ENCODE measurements around the gene SRP19. TPM values are rescaled to one million over a fixed set of nuclear protein-coding genes. Genes with fewer than 3 reads are reported as not detected.

SRP19 gene
- total RNA-seq, 6 experiments from 2014 or later = 53.8 to 69.5 (median 58.9) TPM

DNA sequence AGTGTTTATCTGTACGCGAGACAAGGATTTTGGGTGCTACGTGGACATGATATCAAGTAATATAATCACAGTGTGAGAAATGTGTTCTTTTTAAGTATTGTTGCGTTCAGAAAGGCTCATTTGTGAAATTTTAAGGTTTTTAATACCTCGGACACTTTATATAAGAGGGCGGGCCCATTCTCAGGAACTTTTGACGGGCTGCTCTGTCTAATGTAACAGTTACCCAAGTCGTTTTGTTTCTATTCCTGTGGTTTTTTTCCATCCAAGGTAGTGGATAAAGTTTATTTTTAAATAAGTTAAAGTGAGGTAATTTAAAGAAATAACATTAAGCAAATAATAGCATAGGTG is 525 bp downstream of the SRP19 start:
- peaks cover 5% of the 10 kb centered on the region for H3K9me3 Mint-ChIP-seq
- H3K36me3 Mint-ChIP-seq (ENCODE audit: low read depth) = peaks cover 29% of the 10 kb centered on the region
- DNase-seq = no peak
- peak overlapping the region; percentile 97 for H3K27ac Mint-ChIP-seq
- H3K27me3 Mint-ChIP-seq (ENCODE audit: insufficient read depth) = no peaks in the 10 kb centered on the region
- H3K4me3 Mint-ChIP-seq = peak overlapping the region; percentile 98
- peaks cover 26% of the 10 kb centered on the region for H3K4me1 Mint-ChIP-seq (ENCODE audit: low read depth)
- TF ChIP-seq, protein P1, sequence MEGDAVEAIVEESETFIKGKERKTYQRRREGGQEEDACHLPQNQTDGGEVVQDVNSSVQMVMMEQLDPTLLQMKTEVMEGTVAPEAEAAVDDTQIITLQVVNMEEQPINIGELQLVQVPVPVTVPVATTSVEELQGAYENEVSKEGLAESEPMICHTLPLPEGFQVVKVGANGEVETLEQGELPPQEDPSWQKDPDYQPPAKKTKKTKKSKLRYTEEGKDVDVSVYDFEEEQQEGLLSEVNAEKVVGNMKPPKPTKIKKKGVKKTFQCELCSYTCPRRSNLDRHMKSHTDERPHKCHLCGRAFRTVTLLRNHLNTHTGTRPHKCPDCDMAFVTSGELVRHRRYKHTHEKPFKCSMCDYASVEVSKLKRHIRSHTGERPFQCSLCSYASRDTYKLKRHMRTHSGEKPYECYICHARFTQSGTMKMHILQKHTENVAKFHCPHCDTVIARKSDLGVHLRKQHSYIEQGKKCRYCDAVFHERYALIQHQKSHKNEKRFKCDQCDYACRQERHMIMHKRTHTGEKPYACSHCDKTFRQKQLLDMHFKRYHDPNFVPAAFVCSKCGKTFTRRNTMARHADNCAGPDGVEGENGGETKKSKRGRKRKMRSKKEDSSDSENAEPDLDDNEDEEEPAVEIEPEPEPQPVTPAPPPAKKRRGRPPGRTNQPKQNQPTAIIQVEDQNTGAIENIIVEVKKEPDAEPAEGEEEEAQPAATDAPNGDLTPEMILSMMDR (IDR thresholded peaks at IDR 0.05) = no peak

DNA sequence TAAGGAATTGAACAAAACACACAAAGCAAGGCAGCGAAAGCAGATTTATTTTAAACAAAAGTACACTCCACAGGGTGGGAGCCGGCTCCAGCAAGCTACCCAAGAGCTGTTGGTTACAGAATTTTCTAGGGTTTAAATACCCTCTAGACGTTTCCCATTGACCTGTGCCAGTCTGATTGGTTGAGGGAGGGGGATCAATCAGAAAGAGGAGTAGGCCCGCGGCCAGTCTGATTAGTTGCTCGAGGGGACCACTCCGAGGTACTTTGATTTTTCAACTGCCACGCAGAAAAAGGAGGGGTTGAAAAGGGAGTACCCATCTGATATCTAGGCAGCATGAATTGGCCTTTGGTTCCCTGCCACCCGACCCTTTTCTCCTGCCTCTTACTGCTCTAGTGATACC is 998 bp downstream of the SRP19 start:
- Mint-ChIP-seq H3K4me1 (ENCODE audit: low read depth) (peaks cover 26% of the 10 kb centered on the region), H3K27ac (peak overlapping the region; percentile 97), H3K4me3 (peak overlapping the region; percentile 98), H3K36me3 (ENCODE audit: low read depth) (peaks cover 34% of the 10 kb centered on the region), H3K9me3 (peaks cover 5% of the 10 kb centered on the region), H3K27me3 (ENCODE audit: insufficient read depth) (no peaks in the 10 kb centered on the region)
- TF ChIP-seq, protein P1 (IDR thresholded peaks at IDR 0.05) = no peak
- DNase-seq = no peak

DNA sequence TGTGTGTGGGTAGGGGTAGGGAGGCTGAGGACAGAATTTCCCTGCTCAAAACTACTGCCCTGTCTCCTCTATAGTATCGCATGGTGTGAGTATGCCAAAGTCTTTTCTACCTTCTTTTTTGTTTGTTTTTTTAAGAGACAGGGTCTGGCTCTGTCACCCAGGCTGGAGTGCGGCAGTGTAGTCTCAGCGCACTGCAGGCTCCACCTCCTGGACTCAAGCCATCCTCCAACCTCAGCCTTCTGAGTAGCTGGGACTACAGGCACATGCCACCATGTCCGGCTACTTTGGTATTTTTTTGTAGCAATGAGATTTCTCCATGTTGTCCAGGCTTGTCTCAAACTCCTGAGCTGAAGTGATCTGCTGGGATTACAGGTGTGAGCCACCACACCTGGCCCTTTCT is 2.5 kb downstream of the SRP19 start:
- peaks cover 36% of the 10 kb centered on the region for H3K36me3 Mint-ChIP-seq (ENCODE audit: low read depth)
- peaks cover 5% of the 10 kb centered on the region for H3K9me3 Mint-ChIP-seq
- H3K4me3 Mint-ChIP-seq = peak overlapping the region; percentile 98; the same call in 1 of the 2 replicates
- no peak overlapping the region for H3K27ac Mint-ChIP-seq
- no peak for DNase-seq
- TF ChIP-seq, protein P1 (IDR thresholded peaks at IDR 0.05) = no peak
- H3K27me3 Mint-ChIP-seq (ENCODE audit: insufficient read depth) = no peaks in the 10 kb centered on the region
- H3K4me1 Mint-ChIP-seq (ENCODE audit: low read depth) = peaks cover 26% of the 10 kb centered on the region

DNA sequence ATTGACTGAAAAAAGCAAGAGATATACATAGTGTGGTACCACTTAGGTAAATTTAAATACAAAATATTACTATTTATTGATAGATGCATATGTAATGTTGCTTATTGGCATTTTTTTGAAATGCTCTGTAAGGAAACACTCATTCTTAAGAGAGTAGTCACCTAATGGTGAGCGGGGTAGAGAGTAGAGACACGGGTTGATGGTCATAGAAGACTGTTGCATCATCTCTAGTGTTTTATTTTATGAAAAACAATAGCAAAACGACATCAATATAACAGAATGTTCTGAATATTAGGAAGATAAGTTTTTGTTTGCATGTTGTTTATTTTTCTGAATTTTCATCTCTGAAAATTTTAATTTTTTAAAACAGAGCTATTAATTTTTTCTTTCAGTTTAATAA is 4.0 kb downstream of the SRP19 start:
- Mint-ChIP-seq H3K27me3 (ENCODE audit: insufficient read depth) (no peaks in the 10 kb centered on the region), H3K36me3 (ENCODE audit: low read depth) (peaks cover 50% of the 10 kb centered on the region), H3K9me3 (peaks cover 5% of the 10 kb centered on the region), H3K27ac (no peak overlapping the region), H3K4me3 (no peak overlapping the region), H3K4me1 (ENCODE audit: low read depth) (peaks cover 26% of the 10 kb centered on the region)
- TF ChIP-seq, protein P1 (IDR thresholded peaks at IDR 0.05) = no peak
- no peak for DNase-seq

DNA sequence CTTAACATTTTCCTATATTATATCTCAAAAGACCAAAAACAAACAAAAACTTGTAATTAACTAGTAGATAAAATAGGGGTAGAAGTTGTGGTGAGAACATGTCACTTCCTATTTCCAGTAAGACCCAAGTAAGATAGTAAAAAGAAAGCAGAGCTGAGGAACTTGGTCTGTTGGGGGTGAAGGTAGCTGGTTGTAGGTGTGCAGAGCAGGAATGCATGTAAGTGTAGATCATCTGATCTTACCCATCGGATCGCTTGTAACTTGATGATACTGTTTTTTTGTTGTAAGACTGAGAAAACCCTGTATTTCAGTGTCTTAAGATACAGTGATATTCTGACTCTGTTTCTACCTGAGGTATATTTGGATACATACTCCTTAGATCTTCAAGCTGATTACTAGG is 5.7 kb downstream of the SRP19 start:
- no peak overlapping the region; the same call in 1 of the 2 replicates for H3K27ac Mint-ChIP-seq
- TF ChIP-seq, protein P1 (IDR thresholded peaks at IDR 0.05) = no peak
- peaks cover 19% of the 10 kb centered on the region for H3K4me1 Mint-ChIP-seq (ENCODE audit: low read depth)
- no peak overlapping the region for H3K4me3 Mint-ChIP-seq
- no peak for DNase-seq
- H3K9me3 Mint-ChIP-seq = no peaks in the 10 kb centered on the region
- no peaks in the 10 kb centered on the region; the same call in 1 of the 2 replicates for H3K27me3 Mint-ChIP-seq (ENCODE audit: insufficient read depth)
- peaks cover 44% of the 10 kb centered on the region for H3K36me3 Mint-ChIP-seq (ENCODE audit: low read depth)

DNA sequence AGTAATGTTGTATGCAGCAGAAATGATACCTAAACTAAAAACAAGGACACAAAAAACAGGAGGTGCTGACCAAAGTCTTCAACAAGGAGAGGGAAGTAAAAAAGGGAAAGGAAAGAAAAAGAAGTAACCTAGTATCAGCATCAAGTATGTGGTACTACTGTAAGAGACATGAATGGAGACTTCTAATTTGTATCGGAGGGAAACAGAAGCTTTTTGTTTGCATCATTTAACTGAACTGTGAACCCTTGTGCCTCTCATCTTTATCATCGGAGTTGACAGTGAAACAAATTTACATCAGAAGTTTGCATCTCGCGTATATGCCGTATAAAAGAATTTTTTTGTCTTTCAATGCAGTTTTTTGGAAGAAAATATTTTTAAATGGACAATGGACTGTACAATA is 6.3 kb downstream of the SRP19 start:
- Mint-ChIP-seq H3K9me3 (no peaks in the 10 kb centered on the region), H3K4me3 (no peak overlapping the region), H3K4me1 (ENCODE audit: low read depth) (peaks cover 16% of the 10 kb centered on the region), H3K27me3 (ENCODE audit: insufficient read depth) (no peaks in the 10 kb centered on the region; the same call in 1 of the 2 replicates), H3K27ac (no peak overlapping the region), H3K36me3 (ENCODE audit: low read depth) (peaks cover 40% of the 10 kb centered on the region)
- DNase-seq = no peak
- TF ChIP-seq, protein P1 (IDR thresholded peaks at IDR 0.05) = no peak
